Measurements from ENCODE around the gene FHAD1.

Gene FHAD1

GRCh38 chr1:15220024-15220392 is 27.0 kb upstream of the FHAD1 start:
- H3K27me3 ChIP-seq (ENCODE audit: control insufficient read depth in 1 of 2, insufficient read depth in 2 of 2, low read length in 2 of 2) = no peaks in the 10 kb centered on the region
- H3K9me3 ChIP-seq (ENCODE audit: low read length) = no peaks in the 10 kb centered on the region
- peaks cover 4% of the 10 kb centered on the region for H3K4me1 ChIP-seq (ENCODE audit: insufficient read depth, low read length)
- H3K4me3 ChIP-seq (ENCODE audit: low read depth in 1 of 2, low read length in 2 of 2) = no peak overlapping the region
- peaks cover 21% of the 10 kb centered on the region for H3K36me3 ChIP-seq (ENCODE audit: insufficient read depth, low read length)
- H3K27ac ChIP-seq (ENCODE audit: low read depth, low read length) = no peak overlapping the region
- no peak overlapping the region for H3K9ac ChIP-seq (ENCODE audit: low read length)

GRCh38 chr1:15220825-15221431 is 26.1 kb upstream of the FHAD1 start:
- Histone ChIP-seq H3K9me3 (ENCODE audit: low read length) (no peaks in the 10 kb centered on the region), H3K36me3 (ENCODE audit: insufficient read depth, low read length) (peaks cover 21% of the 10 kb centered on the region), H3K4me1 (ENCODE audit: insufficient read depth, low read length) (peaks cover 3% of the 10 kb centered on the region), H3K4me3 (ENCODE audit: low read depth in 1 of 2, low read length in 2 of 2) (no peak overlapping the region), H3K9ac (ENCODE audit: low read length) (no peak overlapping the region), H3K27ac (ENCODE audit: low read depth, low read length) (no peak overlapping the region), H3K27me3 (ENCODE audit: control insufficient read depth in 1 of 2, insufficient read depth in 2 of 2, low read length in 2 of 2) (no peaks in the 10 kb centered on the region)

GRCh38 chr1:15222653-15223303 is 24.2 kb upstream of the FHAD1 start:
- no peak overlapping the region for H3K27ac ChIP-seq (ENCODE audit: low read depth, low read length)
- H3K27me3 ChIP-seq (ENCODE audit: control insufficient read depth in 1 of 2, insufficient read depth in 2 of 2, low read length in 2 of 2) = no peaks in the 10 kb centered on the region
- H3K9ac ChIP-seq (ENCODE audit: low read length) = no peak overlapping the region
- peaks cover 21% of the 10 kb centered on the region for H3K36me3 ChIP-seq (ENCODE audit: insufficient read depth, low read length)
- H3K9me3 ChIP-seq (ENCODE audit: low read length) = no peaks in the 10 kb centered on the region
- H3K4me1 ChIP-seq (ENCODE audit: insufficient read depth, low read length) = peaks cover 7% of the 10 kb centered on the region
- H3K4me3 ChIP-seq (ENCODE audit: low read depth in 1 of 2, low read length in 2 of 2) = no peak overlapping the region

GRCh38 chr1:15224259-15224869 is 22.7 kb upstream of the FHAD1 start:
- Histone ChIP-seq H3K9ac (ENCODE audit: low read length) (no peak overlapping the region), H3K36me3 (ENCODE audit: insufficient read depth, low read length) (peaks cover 15% of the 10 kb centered on the region), H3K4me3 (ENCODE audit: low read depth in 1 of 2, low read length in 2 of 2) (no peak overlapping the region), H3K27ac (ENCODE audit: low read depth, low read length) (no peak overlapping the region), H3K27me3 (ENCODE audit: control insufficient read depth in 1 of 2, insufficient read depth in 2 of 2, low read length in 2 of 2) (no peaks in the 10 kb centered on the region), H3K9me3 (ENCODE audit: low read length) (no peaks in the 10 kb centered on the region), H3K4me1 (ENCODE audit: insufficient read depth, low read length) (peaks cover 7% of the 10 kb centered on the region)

GRCh38 chr1:15224974-15225373 is 22.0 kb upstream of the FHAD1 start:
- Histone ChIP-seq H3K36me3 (ENCODE audit: insufficient read depth, low read length) (peaks cover 9% of the 10 kb centered on the region), H3K9ac (ENCODE audit: low read length) (no peak overlapping the region), H3K4me3 (ENCODE audit: low read depth in 1 of 2, low read length in 2 of 2) (no peak overlapping the region), H3K9me3 (ENCODE audit: low read length) (no peaks in the 10 kb centered on the region), H3K4me1 (ENCODE audit: insufficient read depth, low read length) (peaks cover 7% of the 10 kb centered on the region), H3K27ac (ENCODE audit: low read depth, low read length) (no peak overlapping the region), H3K27me3 (ENCODE audit: control insufficient read depth in 1 of 2, insufficient read depth in 2 of 2, low read length in 2 of 2) (no peaks in the 10 kb centered on the region)

- Histone ChIP-seq H3K36me3 (ENCODE audit: insufficient read depth, low read length) (peaks cover 5% of the 10 kb centered on the region), H3K4me1 (ENCODE audit: insufficient read depth, low read length) (peaks cover 7% of the 10 kb centered on the region), H3K27ac (ENCODE audit: low read depth, low read length) (no peak overlapping the region), H3K4me3 (ENCODE audit: low read depth in 1 of 2, low read length in 2 of 2) (no peak overlapping the region), H3K27me3 (ENCODE audit: control insufficient read depth in 1 of 2, insufficient read depth in 2 of 2, low read length in 2 of 2) (no peaks in the 10 kb centered on the region), H3K9me3 (ENCODE audit: low read length) (no peaks in the 10 kb centered on the region), H3K9ac (ENCODE audit: low read length) (no peak overlapping the region)
These were observed 21.6 kb upstream of the FHAD1 start for GRCh38 chr1:15225461-15225860.

GRCh38 chr1:15226388-15227255 is 20.4 kb upstream of the FHAD1 start:
- no peak overlapping the region for H3K9ac ChIP-seq (ENCODE audit: low read length)
- no peaks in the 10 kb centered on the region for H3K27me3 ChIP-seq (ENCODE audit: control insufficient read depth in 1 of 2, insufficient read depth in 2 of 2, low read length in 2 of 2)
- H3K27ac ChIP-seq (ENCODE audit: low read depth, low read length) = no peak overlapping the region
- H3K4me3 ChIP-seq (ENCODE audit: low read depth in 1 of 2, low read length in 2 of 2) = no peak overlapping the region
- H3K36me3 ChIP-seq (ENCODE audit: insufficient read depth, low read length) = no peaks in the 10 kb centered on the region
- H3K4me1 ChIP-seq (ENCODE audit: insufficient read depth, low read length) = peaks cover 7% of the 10 kb centered on the region
- H3K9me3 ChIP-seq (ENCODE audit: low read length) = no peaks in the 10 kb centered on the region

GRCh38 chr1:15229707-15230131 is 17.3 kb upstream of the FHAD1 start:
- Histone ChIP-seq H3K9ac (ENCODE audit: low read length) (no peak overlapping the region), H3K27ac (ENCODE audit: low read depth, low read length) (no peak overlapping the region), H3K9me3 (ENCODE audit: low read length) (no peaks in the 10 kb centered on the region), H3K4me3 (ENCODE audit: low read depth in 1 of 2, low read length in 2 of 2) (no peak overlapping the region), H3K4me1 (ENCODE audit: insufficient read depth, low read length) (peaks cover 7% of the 10 kb centered on the region), H3K27me3 (ENCODE audit: control insufficient read depth in 1 of 2, insufficient read depth in 2 of 2, low read length in 2 of 2) (no peaks in the 10 kb centered on the region), H3K36me3 (ENCODE audit: insufficient read depth, low read length) (no peaks in the 10 kb centered on the region)

GRCh38 chr1:15231714-15232201 is 15.3 kb upstream of the FHAD1 start:
- no peaks in the 10 kb centered on the region for H3K27me3 ChIP-seq (ENCODE audit: control insufficient read depth in 1 of 2, insufficient read depth in 2 of 2, low read length in 2 of 2)
- H3K9ac ChIP-seq (ENCODE audit: low read length) = no peak overlapping the region
- no peaks in the 10 kb centered on the region for H3K9me3 ChIP-seq (ENCODE audit: low read length)
- H3K4me1 ChIP-seq (ENCODE audit: insufficient read depth, low read length) = no peaks in the 10 kb centered on the region
- H3K4me3 ChIP-seq (ENCODE audit: low read depth in 1 of 2, low read length in 2 of 2) = no peak overlapping the region
- H3K27ac ChIP-seq (ENCODE audit: low read depth, low read length) = no peak overlapping the region
- no peaks in the 10 kb centered on the region for H3K36me3 ChIP-seq (ENCODE audit: insufficient read depth, low read length)

- H3K9ac ChIP-seq (ENCODE audit: low read length) = no peak overlapping the region
- no peaks in the 10 kb centered on the region for H3K4me1 ChIP-seq (ENCODE audit: insufficient read depth, low read length)
- H3K27me3 ChIP-seq (ENCODE audit: control insufficient read depth in 1 of 2, insufficient read depth in 2 of 2, low read length in 2 of 2) = no peaks in the 10 kb centered on the region
- H3K4me3 ChIP-seq (ENCODE audit: low read depth in 1 of 2, low read length in 2 of 2) = no peak overlapping the region
- no peak overlapping the region for H3K27ac ChIP-seq (ENCODE audit: low read depth, low read length)
- H3K36me3 ChIP-seq (ENCODE audit: insufficient read depth, low read length) = no peaks in the 10 kb centered on the region
- H3K9me3 ChIP-seq (ENCODE audit: low read length) = no peaks in the 10 kb centered on the region
These were observed 13.3 kb upstream of the FHAD1 start for GRCh38 chr1:15233689-15234088.

GRCh38 chr1:15236321-15236721 is 10.7 kb upstream of the FHAD1 start:
- H3K9ac ChIP-seq (ENCODE audit: low read length) = no peak overlapping the region
- H3K27me3 ChIP-seq (ENCODE audit: control insufficient read depth in 1 of 2, insufficient read depth in 2 of 2, low read length in 2 of 2) = no peaks in the 10 kb centered on the region
- H3K4me1 ChIP-seq (ENCODE audit: insufficient read depth, low read length) = no peaks in the 10 kb centered on the region
- no peak overlapping the region for H3K27ac ChIP-seq (ENCODE audit: low read depth, low read length)
- no peak overlapping the region for H3K4me3 ChIP-seq (ENCODE audit: low read depth in 1 of 2, low read length in 2 of 2)
- no peaks in the 10 kb centered on the region for H3K36me3 ChIP-seq (ENCODE audit: insufficient read depth, low read length)
- H3K9me3 ChIP-seq (ENCODE audit: low read length) = no peaks in the 10 kb centered on the region
